Measurements from ENCODE around the gene GGT6.
A peak's percentile ranks its signal among the peaks of the same experiment; 100 is the strongest.

GGT6 gene

DNA sequence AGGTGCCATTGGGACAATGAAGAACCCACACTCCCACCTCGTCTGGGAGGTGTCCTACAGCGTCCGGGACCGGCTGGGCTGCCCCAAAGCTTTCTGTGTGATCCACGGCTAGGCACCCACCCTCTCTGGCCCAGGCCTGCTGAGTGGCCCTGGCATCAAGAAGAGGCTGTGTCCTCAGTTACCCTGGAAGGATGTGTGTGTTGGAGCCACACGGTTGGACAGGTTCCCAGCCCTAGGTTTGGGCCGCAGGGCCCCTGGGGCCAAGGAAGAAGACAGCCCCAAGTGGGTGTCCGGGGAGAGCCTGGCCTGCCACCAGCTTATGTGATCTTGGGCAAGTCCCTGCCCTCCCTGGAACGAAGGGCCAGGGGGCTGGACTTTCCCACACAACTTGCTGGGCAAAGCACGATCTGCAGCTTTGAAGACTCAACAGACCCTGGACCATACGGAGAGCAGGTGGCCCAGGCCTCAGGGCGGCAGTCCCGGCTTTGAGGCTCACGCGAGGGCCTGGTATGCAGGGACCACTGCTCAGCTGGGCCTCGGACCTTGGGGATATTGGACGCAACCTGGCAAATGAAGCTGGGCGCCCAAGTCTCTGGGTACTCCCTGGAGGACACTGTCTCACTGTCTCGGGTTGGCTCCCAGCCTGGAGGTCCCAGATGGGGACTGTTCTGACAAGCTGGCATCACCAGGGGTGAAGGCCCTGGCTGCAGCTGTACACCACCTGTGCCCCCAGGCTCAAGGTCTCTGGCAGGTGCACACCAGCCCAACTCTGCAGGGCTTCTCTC is 22.7 kb downstream of the GGT6 start:
- DNase-seq = no peak

DNA sequence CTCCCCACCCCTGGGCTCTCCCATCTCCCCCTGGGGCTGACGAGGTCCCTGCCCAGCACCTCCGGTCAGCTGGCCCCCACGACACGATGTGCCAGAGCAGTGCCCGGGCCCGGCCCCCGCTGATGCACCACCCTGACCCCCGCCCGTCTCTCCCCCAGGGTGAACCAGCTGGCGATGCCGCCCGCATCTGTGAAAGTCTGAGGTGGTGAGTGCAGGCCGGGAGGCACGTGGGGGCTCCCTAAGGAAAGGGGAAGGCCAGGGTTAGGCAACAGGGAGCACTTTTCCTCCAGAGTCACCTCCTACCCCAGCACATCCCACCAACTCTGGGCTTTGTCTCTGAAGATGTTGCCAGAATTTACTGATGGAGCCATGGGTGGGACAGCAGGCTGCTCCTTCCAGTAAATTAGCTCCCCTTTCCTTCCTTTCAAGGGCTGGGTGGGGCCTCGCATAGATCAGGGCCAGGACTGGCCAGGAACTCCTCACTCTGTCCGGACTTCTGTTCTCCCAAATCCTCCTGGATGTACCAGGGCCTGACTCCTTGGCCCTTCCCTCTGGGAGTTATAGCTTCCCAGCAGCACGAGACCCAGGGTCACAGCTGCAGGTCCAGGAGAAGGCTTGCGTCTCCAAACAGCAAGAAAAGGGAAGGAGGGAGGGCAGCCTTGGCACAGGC is 23.5 kb downstream of the GGT6 start:
- DNase-seq = peak; percentile 15 to 45

DNA sequence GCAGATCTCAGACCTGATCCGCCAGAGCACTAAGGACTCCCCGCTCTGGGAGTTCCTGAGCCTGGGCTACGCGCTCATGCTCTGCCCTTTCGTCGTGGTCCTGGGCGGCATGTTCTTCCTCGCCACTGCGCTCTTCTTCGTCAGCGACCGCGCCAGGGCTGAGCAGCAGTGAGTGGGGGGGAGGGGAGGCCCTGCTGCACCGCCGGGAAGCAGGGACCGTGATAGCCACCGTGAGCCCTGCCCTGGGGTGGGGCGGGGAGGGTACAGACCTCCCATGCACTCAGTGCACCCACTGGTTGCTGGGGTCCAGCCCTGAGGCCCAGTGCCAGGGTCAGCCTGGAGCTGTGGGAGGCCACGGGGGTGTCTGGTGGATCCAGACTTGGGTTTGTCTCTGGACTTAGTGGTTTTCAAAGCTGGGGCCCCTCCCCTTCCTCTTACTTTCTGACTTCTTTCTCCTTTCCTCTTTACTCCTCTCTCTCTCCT is 24.1 kb downstream of the GGT6 start:
- DNase-seq = no peak

DNA sequence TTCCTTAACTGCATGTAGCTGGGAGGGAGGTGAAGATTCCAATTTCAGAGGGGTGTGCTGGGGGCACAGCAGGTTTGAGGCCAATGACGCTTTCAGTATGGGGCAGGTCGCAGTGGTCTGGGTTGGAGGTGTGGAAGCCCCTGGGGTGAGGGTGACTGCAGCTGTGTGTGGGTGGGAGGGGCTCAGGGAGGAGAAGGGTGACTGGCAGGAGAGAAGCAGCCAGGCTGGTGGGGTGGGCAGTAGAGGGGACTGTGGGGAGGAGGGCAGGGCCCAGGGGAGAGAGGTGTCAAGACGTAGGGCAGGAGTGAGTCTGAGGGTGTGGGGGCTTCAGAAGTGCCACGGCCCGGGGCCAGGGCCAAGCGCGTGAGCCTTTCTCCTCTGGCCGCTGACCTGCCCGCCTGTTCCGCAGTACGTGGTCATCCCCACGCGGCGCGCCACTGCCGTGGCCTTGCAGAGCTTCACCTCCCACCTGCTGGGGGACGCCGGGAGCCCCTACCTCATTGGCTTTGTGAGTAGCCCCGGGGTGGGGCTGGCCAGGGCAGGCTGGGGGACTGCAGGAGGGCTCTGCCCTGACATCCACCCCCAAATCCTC is 24.6 kb downstream of the GGT6 start:
- DNase-seq = no peak

- no peak for DNase-seq
Measured at GRCh38 chr17:4534928-4535666, 25.3 kb downstream of the GGT6 start.

DNA sequence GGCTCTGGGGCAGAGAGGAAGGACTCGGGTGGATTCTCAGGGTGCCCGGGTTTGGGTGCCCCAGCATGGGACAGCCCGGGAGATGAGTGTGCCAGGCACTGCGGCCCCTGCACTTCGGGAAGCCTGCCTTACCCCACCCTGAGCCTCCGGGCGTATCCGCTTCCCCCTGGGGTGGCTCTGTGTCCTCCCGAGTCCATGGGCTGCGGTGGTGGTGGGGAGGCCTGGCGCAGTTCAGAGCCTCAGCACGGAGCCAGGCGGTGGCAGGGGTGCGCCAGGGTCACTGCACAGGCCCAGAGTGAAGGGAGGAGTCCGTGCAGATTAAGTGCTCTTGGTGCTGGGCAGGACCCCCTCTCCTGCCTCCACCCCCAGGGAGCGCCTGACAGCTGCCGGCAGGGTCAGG is 25.9 kb downstream of the GGT6 start:
- DNase-seq = no peak

DNA sequence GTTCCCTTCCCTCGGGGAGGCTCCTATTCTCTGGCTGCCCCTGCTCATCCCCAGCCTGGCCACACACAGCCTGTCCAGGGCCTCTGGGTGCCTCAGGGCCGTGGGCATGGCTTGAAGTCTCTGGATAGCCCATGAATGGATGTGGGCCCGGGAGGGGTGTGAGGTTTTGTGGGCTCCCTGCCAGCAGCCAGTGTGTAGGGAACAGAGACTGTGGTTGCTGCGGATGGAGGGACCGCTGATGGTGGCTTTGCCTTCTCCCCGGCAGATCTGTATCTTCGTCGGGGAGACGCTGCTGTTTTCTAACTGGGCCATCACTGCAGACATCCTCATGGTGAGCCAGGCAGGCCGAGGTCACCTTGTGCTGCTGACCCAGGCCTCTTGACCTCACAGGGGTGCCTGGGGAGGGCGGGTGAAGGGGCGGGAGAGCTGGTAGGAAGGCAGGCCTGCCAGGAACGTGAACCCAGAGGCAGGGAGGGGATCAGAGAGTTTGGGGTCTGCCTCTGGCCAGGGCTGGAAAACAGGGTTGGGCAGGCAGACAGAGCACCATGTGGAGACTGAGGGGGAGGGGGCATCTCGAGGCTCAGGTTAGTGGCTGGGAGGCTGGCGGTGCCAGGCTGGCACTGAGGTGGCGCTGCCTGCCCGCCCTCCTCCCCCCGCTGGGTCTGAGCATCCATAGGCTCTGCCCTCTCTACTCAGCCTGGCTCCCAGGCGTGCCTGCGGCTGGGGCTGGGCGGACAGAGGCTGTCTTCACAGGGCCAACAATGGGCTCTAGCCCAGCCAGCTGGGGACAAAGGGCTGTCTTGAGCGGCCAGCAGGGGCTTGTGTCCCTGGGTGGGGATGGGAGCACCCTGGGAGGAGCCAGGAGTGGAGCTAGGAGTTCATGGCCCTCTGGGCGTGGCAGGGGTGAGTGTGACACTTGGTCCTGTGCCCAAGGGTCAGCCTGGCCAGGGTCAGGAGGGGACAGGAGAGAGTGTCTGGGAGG is 26.6 kb downstream of the GGT6 start:
- no peak for DNase-seq

DNA sequence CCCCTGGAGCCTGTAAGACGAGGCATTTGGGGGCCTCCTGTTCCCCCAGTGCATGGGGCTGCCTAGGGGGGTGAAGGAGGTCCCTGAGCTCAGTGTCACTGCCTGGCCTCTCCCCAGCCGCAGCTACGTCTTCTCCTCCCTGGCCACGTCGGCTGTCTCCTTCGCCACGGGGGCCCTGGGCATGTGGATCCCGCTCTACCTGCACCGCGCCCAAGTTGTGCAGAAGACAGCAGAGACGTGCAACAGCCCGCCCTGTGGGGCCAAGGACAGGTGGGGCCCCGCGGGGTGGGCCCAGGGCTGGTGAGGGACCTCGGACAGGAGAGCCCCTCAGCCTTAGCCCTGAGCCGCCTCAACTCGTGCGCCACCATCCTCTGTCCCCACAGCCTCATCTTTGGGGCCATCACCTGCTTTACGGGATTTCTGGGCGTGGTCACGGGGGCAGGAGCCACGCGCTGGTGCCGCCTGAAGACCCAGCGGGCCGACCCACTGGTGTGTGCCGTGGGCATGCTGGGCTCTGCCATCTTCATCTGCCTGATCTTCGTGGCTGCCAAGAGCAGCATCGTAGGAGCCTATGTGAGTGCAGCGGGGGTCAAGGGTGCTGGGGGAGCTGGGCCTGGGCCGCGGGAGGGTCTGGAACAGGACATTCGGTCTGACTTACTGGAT is 27.4 kb downstream of the GGT6 start:
- no peak for DNase-seq

GRCh38 chr17:4531988-4532736 is 28.2 kb downstream of the GGT6 start:
- DNase-seq = no peak

- no peak for DNase-seq
Measured at GRCh38 chr17:4530799-4531730, 29.3 kb downstream of the GGT6 start.

GRCh38 chr17:4529533-4530152 is 30.7 kb downstream of the GGT6 start:
- no peak for DNase-seq

GRCh38 chr17:4527566-4528125 is 32.7 kb downstream of the GGT6 start:
- no peak for DNase-seq

DNA sequence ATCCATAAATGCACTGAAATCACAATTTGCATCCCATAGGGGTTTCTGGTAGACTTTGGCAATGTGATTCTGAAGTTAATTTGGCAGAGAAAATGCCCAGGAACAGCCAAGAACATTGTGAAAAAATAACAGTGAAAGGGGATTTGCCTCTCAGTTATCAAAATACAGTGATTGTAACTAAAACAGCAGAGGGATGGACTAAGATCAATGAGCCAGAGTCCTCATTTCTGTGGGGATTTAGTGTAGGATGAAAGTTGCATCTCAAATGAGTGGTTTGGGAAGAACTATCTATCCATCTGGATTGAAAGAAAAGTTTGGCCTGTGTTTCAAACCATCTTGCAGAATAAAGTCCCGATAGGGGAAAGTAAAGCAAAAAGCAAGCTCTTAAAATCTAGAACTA is 33.2 kb downstream of the GGT6 start:
- no peak for DNase-seq

- peak; percentile 8 to 56 for DNase-seq
Measured at GRCh38 chr17:4525691-4526397, 34.5 kb downstream of the GGT6 start.

GRCh38 chr17:4523946-4524345 is 36.4 kb downstream of the GGT6 start:
- no peak for DNase-seq

GRCh38 chr17:4522661-4523060 is 37.7 kb downstream of the GGT6 start:
- no peak for DNase-seq

DNA sequence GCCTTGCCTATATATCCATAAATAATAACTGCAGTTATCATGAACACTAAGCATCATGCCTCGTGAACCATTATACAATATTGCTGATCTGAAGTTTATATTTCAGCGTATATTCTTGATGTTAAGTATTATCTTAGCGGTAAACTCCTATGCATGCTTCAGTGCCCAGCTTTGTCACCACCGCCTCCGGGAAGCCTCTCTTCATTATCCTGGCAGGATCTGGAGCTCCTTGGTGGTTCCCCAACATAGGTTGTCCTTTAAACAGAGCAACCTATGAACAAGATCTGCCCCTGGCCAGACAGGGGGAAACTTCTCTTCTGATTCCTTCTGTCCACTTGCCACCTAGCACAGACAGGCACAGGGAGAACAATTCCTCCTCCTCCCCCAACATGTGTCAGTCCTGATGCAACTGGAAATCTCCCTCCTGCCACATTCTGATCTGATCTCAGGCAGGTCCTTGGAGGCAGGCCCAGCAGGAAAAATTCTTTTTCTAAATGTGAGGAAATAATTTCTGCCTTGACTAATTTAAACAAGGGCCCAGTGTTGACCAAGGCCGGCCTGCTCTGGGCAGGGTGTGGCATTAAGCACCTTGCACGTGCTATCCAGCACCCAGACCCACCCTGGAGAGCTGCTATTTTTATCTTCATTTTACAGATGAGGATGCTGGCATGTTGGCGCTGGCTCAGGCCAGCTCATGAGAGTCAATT is 39.3 kb downstream of the GGT6 start:
- DNase-seq = no peak
